Aorta (tissue), 5 donors: Measurements from ENCODE around the gene GPR89A. TPM values are rescaled to one million over a fixed set of nuclear protein-coding genes. Genes with fewer than 3 reads are reported as not detected.
"Not testable (repeated sequence)": the region's sequence is repeated elsewhere in the genome, so short reads cannot be mapped to it uniquely, and the experiment has no call there.

Experiments used
- ATAC-seq: fragments of 200-7000 bp; cut with Tn5 transposase; one replicate; pipeline ENCODE4 v1.9.1; 2022; ENCODE audit warnings: moderate library complexity; ENCODE audit not compliant: low FRiP score
- DNase-seq, 2 donors: peaks; one replicate each; pipeline ENCODE4 v3.0.0-alpha.2; 2020
- H3K27ac ChIP-seq, 2 donors: one replicate each; pipeline ENCODE4 v1.5.1; 2013; ENCODE audit warnings: low read length in 2 of 2, mild to moderate bottlenecking in 2 of 2, moderate library complexity in 2 of 2, control low read depth in 1 of 2, inconsistent platforms in 1 of 2, low read depth in 1 of 2
- H3K27me3 ChIP-seq, 2 donors: one replicate each; pipeline ENCODE4 v1.6.1; 2013; ENCODE audit warnings: control low read depth in 1 of 2, low read length in 1 of 2, mild to moderate bottlenecking in 1 of 2, moderate library complexity in 1 of 2; ENCODE audit not compliant: insufficient read depth in 2 of 2, control insufficient read depth in 1 of 2
- H3K36me3 ChIP-seq, 2 donors: one replicate each; pipeline ENCODE4 v1.6.1; 2013; ENCODE audit warnings: control low read depth in 1 of 2, low read length in 1 of 2, mild to moderate bottlenecking in 1 of 2; ENCODE audit not compliant: insufficient read depth in 2 of 2, control insufficient read depth in 1 of 2
- H3K4me1 ChIP-seq, 2 donors: one replicate each; pipeline ENCODE4 v1.6.1; 2013; ENCODE audit warnings: low read length in 2 of 2, control low read depth in 1 of 2, mild to moderate bottlenecking in 1 of 2, moderate library complexity in 1 of 2; ENCODE audit not compliant: insufficient read depth in 2 of 2, control insufficient read depth in 1 of 2
- H3K4me3 ChIP-seq, 2 donors: one replicate each; pipeline ENCODE4 v1.5.1; 2013; ENCODE audit warnings: low read length in 2 of 2, control low read depth in 1 of 2, mild to moderate bottlenecking in 1 of 2
- H3K9me3 ChIP-seq: one replicate; pipeline ENCODE4 v1.6.1; 2013; ENCODE audit warnings: mild to moderate bottlenecking, low read length; ENCODE audit not compliant: control insufficient read depth
- WGBS, 2 donors: extraction: QIAGEN DNeasy Blood & Tissue Kit; methylation state at CpG; one replicate each; pipeline ENCODE4 v1.1.7; 2013; 5-methylcytosine and 5-hydroxymethylcytosine counted together
- intact Hi-C, 2 donors: fragments of 100-400 bp; cut with DNase I; formaldehyde crosslinking; loops; one replicate each; pipeline versions ENCODE4 v1.14.2 to v1.15.0; 2022
- polyA plus RNA-seq, 2 donors: library from polyadenylated mRNA; stranded (reverse); fragments of 200-250 nt; gene quantifications; one replicate each; pipeline ENCODE4 v1.2.3, GENCODE V29; 2013
- total RNA-seq, 2 donors: library from RNA; stranded (reverse); fragmentation: NEBNext Ultra II Directional; extraction: Animal tissue kit (Norgen Biotek cat#: 25700); gene quantifications; one replicate each; pipeline ENCODE4 v1.2.1, GENCODE V29; 2021
- donor health status: healthy with polysubstance abuse.
- donor health status: Bipolar disorder and iron deficiency.
- donor health status: DM: no; HTN: no; CAD: no.
- donor health status: DM: no; HTN: no; CAD: no.
- donor health status: DM: yes; HTN: yes; CAD: no.

GPR89A gene
- total and polyA plus RNA-seq, 4 donors = 6.8 to 21.4 (median 13.8) TPM

DNA sequence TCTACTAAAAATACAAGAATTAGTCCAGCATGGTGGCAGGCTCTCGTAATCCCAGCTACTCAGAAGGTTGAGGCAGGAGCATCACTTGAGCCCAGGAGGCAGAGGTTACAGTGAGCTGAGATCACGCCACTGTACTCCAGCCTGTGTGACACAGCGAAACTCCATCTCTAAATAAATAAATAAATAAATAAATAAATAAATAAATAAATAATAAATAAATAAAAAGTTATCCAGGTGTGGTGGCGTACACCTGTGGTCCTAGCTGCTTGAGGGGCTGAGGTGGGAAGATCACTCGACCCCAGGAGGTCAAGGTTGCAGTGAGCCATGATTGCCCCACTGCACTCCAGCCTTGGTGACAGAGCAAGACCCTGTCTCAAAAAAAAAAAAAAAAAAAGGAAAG is 110.7 kb downstream of the GPR89A start:
- WGBS, 2 donors = 98% methylated on average over 5 of the region's 5 CpGs
- intact Hi-C loops, H3K27me3 ChIP-seq: not testable (repeated sequence)

DNA sequence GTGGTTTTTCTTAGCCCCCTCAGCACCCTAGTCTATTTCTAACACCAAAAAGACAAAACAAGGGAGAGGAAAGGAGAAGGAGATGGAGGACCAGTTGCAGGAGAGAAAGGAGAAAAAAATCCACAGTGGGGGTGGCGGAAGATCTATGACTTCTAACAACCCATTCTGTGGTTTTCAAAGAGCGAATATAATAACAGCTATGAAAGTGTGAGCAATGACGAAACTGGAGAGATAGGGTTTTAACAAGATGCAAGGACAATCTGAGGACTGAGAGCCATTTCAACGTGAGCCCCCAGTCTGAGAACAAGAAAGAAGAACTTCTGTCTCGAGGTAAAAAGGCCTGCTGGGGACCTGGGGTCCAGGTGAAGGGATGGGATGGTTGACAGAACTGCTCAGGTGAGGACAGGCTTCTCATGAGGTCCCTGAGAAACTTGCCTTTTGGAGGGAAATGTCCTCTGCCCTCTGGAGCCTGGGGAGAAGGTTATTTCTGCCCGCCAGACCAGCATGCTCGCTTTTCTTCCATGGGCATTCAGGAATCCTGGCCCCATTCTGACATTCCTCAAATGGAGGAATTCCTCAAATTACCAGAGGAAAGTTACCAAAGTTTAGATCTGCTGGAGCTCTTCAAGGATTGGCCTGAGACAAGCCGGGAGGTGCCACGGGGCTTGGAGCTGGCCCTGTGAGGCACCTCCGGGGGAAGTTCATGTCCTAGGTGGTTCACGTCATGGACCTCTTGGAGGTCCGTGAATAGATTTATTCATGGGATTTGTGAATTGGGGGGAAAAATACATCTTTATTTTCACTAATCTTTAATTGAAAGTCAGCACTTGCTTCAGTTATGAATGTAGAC is 111.7 kb downstream of the GPR89A start, which contains the start of gene CD160:
TSS of gene CD160 (plus strand) at position 270 of the 850 bp plus-strand sequence. CDS start 8,829 bp downstream, outside the sequence.
- intact Hi-C loops = no loop called here
- H3K9me3 ChIP-seq = no peaks in the 10 kb centered on the region
- H3K27me3 ChIP-seq = no peaks in the 10 kb centered on the region
- H3K4me3 ChIP-seq = no peak within 1 kb of the TSS
- WGBS, 2 donors = 83 to 92% methylated on average over 12 of the region's 12 CpGs
- ATAC-seq (no peak), DNase-seq (no peak)
- no peaks in the 10 kb centered on the region for H3K4me1 ChIP-seq
- no peak within 1 kb of the TSS for H3K27ac ChIP-seq
- no peaks in the 10 kb centered on the region for H3K36me3 ChIP-seq

More for the DNA sequence above, 110.7 kb downstream of the GPR89A start:
- not testable (repeated sequence) for DNase-seq, H3K36me3 ChIP-seq, H3K4me1 ChIP-seq, H3K9me3 ChIP-seq, H3K4me3 ChIP-seq, ATAC-seq, H3K27ac ChIP-seq

Other genes starting within 250 kb of the GPR89A start
- 1 to 10 TPM; 3.2 to 4.4 TPM for gene NBPF20, start 182.4 kb upstream of the GPR89A start, total RNA-seq
- under 1 TPM; 0.38 to 0.84 TPM for gene NBPF20, start 182.4 kb upstream of the GPR89A start, polyA plus RNA-seq
- 1 to 10 TPM in 1 of 2 donors, under 1 TPM in 1; 0.48 to 1.2 TPM for gene PDZK1, start 99.4 kb downstream of the GPR89A start, total RNA-seq
- gene PDZK1, start 99.4 kb downstream of the GPR89A start, polyA plus RNA-seq = 10 to 100 TPM in 1 of 2 donors, 1 to 10 TPM in 1; 1.0 to 25.5 TPM
- gene CD160, start 111.5 kb downstream of the GPR89A start, total RNA-seq = under 1 TPM in 1 of 2 donors, not detected in 1; 0.30 TPM
- gene CD160, start 111.5 kb downstream of the GPR89A start, polyA plus RNA-seq = 1 to 10 TPM in 1 of 2 donors, not detected in 1; 1.0 TPM
- 10 to 100 TPM; 29.7 to 60.3 TPM for gene RNF115, start 216.1 kb downstream of the GPR89A start, total RNA-seq
- gene RNF115, start 216.1 kb downstream of the GPR89A start, polyA plus RNA-seq = 10 to 100 TPM; 13.3 to 14.4 TPM
- gene POLR3C, start 216.2 kb downstream of the GPR89A start, total RNA-seq = 10 to 100 TPM; 23.8 to 25.9 TPM
- gene POLR3C, start 216.2 kb downstream of the GPR89A start, polyA plus RNA-seq = 10 to 100 TPM; 14.8 to 21.0 TPM
- gene NUDT17, start 237.6 kb downstream of the GPR89A start, total RNA-seq = 1 to 10 TPM; 1.2 to 2.7 TPM
- gene NUDT17, start 237.6 kb downstream of the GPR89A start, polyA plus RNA-seq = 1 to 10 TPM; 4.0 to 4.1 TPM